B cell (primary cell): Measurements from ENCODE around the gene RREB1. TPM values are rescaled to one million over a fixed set of nuclear protein-coding genes. Genes with fewer than 3 reads are reported as not detected.
A peak's percentile ranks its signal among the peaks of the same experiment; 100 is the strongest.

Experiments
- ATAC-seq: fragments of 200-7000 bp; cut with Tn5 transposase; one replicate; pipeline ENCODE4 v1.10.0; 2021; ENCODE audit warnings: low read depth, mild to moderate bottlenecking, moderate number of reproducible peaks, moderate library complexity
- CTCF ChIA-PET: fragments of 350-600 bp; sonication (Branson Sonifier 250); formaldehyde crosslinking; loops from one replicate; lab custom pipeline; 2021; ENCODE audit warnings: antibody characterized with exemption, inconsistent platforms; lab: Charles Lee
- POLR2A ChIA-PET: fragments of 350-600 bp; sonication (Branson Sonifier 250); formaldehyde crosslinking; loops from one replicate; lab custom pipeline; 2021; ENCODE audit warnings: antibody characterized with exemption; lab: Charles Lee
- DNase-seq: peaks from one replicate; pipeline ENCODE4 v3.0.0; 2013
- H2AFZ ChIP-seq: 2 replicates; pipeline ENCODE4 v1.6.1; 2012; ENCODE audit warnings: mild to moderate bottlenecking, low read depth, low read length; ENCODE audit not compliant: insufficient read depth, poor library complexity, severe bottlenecking
- H3K27ac ChIP-seq, 2 donors: 1 replicate in 1 of 2; 2 replicates in 1 of 2; pipeline ENCODE4 v1.5.1; 2012 to 2013; ENCODE audit warnings: low read length in 2 of 2, mild to moderate bottlenecking in 2 of 2, moderate library complexity in 1 of 2
- H3K27me3 ChIP-seq, 4 experiments: fragments of 200-600 bp in 1 of 4; sonication (generic) in 1 of 4; replicated peaks in 1 of 4; 1 replicate in 2 of 4; 2 replicates in 2 of 4; pipeline versions ENCODE4 v1.6.1 to v1.7.0; 2013 to 2016; ENCODE audit warnings: low read length in 3 of 4, mild to moderate bottlenecking in 2 of 4, mixed read lengths in 1 of 4, moderate library complexity in 1 of 4; ENCODE audit not compliant: insufficient read depth in 4 of 4, control insufficient read depth in 3 of 4; ENCODE audit errors: control extremely low read depth in 1 of 4
- H3K36me3 ChIP-seq, 2 experiments: replicated peaks in 1 of 2; 1 replicate in 1 of 2; 2 replicates in 1 of 2; pipeline versions ENCODE4 v1.6.1 to v1.7.1; 2013; ENCODE audit warnings: low read length in 1 of 2; ENCODE audit not compliant: insufficient read depth in 2 of 2, control insufficient read depth in 1 of 2; ENCODE audit errors: control extremely low read depth in 1 of 2, extremely low read depth in 1 of 2
- H3K4me1 ChIP-seq, 2 donors: fragments of 200-600 bp in 1 of 2; sonication (generic) in 1 of 2; 1 replicate in 1 of 2; 2 replicates in 1 of 2; pipeline versions ENCODE4 v1.5.1 to v1.6.1; 2013 to 2017; ENCODE audit warnings: low read length in 2 of 2; ENCODE audit not compliant: control insufficient read depth in 2 of 2, insufficient read depth in 2 of 2
- H3K4me2 ChIP-seq: replicated peaks from 2 replicates; pipeline ENCODE3; 2012; ENCODE audit warnings: mild to moderate bottlenecking, low read depth, low read length; ENCODE audit not compliant: poor library complexity, severe bottlenecking
- H3K4me3 ChIP-seq, 5 experiments: fragments of 200-600 bp in 1 of 5; sonication (generic) in 1 of 5; 1 replicate in 3 of 5; 2 replicates in 2 of 5; pipeline versions ENCODE4 v1.5.1 to v1.7.0; 2011 to 2016; ENCODE audit warnings: low read length in 4 of 5, mild to moderate bottlenecking in 4 of 5, low read depth in 2 of 5, control low read depth in 1 of 5, moderate library complexity in 1 of 5; ENCODE audit not compliant: insufficient read depth in 1 of 5; ENCODE audit errors: control extremely low read depth in 1 of 5, extremely low read depth in 1 of 5
- H3K79me2 ChIP-seq: fragments of 200-600 bp; sonication (generic); one replicate; pipeline ENCODE4 v1.6.0; 2016; ENCODE audit warnings: low read length; ENCODE audit not compliant: control insufficient read depth, insufficient read depth
- H3K9ac ChIP-seq: fragments of 200-600 bp; sonication (generic); 2 replicates; pipeline ENCODE4 v1.6.1; 2017; ENCODE audit warnings: mild to moderate bottlenecking, low read length, moderate library complexity
- H3K9me3 ChIP-seq, 3 donors: one replicate each; pipeline versions ENCODE4 v1.6.1 to v1.7.1; 2013; ENCODE audit warnings: low read length in 2 of 3; ENCODE audit not compliant: control insufficient read depth in 2 of 3, insufficient read depth in 1 of 3; ENCODE audit errors: control extremely low read depth in 1 of 3
- H4K20me1 ChIP-seq: 2 replicates; pipeline ENCODE4 v1.6.0; 2012; ENCODE audit warnings: mild to moderate bottlenecking, low read length; ENCODE audit not compliant: insufficient read depth, control insufficient read depth, poor library complexity, severe bottlenecking
- H3K27ac Mint-ChIP-seq: one replicate; pipeline ENCODE4 v1.8.0; 2021; ENCODE audit warnings: mixed read lengths
- H3K27me3 Mint-ChIP-seq: one replicate; pipeline ENCODE4 v1.8.0; 2021; ENCODE audit warnings: mixed read lengths
- H3K4me1 Mint-ChIP-seq: one replicate; pipeline ENCODE4 v1.8.0; 2021; ENCODE audit warnings: mixed read lengths
- H3K4me3 Mint-ChIP-seq: one replicate; pipeline ENCODE4 v1.8.0; 2021; ENCODE audit warnings: mixed read lengths
- H3K9me3 Mint-ChIP-seq: one replicate; pipeline ENCODE4 v1.8.0; 2022; ENCODE audit warnings: mixed read lengths; ENCODE audit not compliant: insufficient read depth
- CTCF ChIP-seq: fragments of 200-600 bp; IDR thresholded peaks from one replicate; pipeline ENCODE4 v1.8.0; 2022; ENCODE audit warnings: antibody characterized with exemption, mild to moderate bottlenecking
- EZH2 ChIP-seq: IDR thresholded peaks from 2 replicates; pipeline ENCODE4 v1.6.1; 2012; ENCODE audit warnings: borderline replicate concordance, low read depth, mild to moderate bottlenecking, moderate library complexity, low read length; ENCODE audit not compliant: insufficient read depth, poor library complexity, severe bottlenecking
- WGBS: methylation state at CpG from one replicate; pipeline ENCODE4 v1.1.5; 2013; ENCODE audit warnings: missing lambda C conversion rate; ENCODE audit not compliant: insufficient coverage; 5-methylcytosine and 5-hydroxymethylcytosine counted together
- intact Hi-C: fragments of 100-400 bp; cut with micrococcal nuclease; formaldehyde crosslinking; loops from one replicate; pipeline ENCODE4 v1.10.0; 2022
- polyA plus RNA-seq: library from polyadenylated mRNA; depleted of rRNA; stranded (reverse); fragments of >200 nt; gene quantifications from 2 replicates; pipeline ENCODE4 v1.2.3, GENCODE V29; 2012
- total RNA-seq, 2 donors: library from RNA; stranded (reverse); fragments of 120-200 nt in 1 of 2; gene quantifications; 1 replicate in 1 of 2; 2 replicates in 1 of 2; pipeline versions ENCODE4 v1.2.3 to v1.2.4, GENCODE V29; 2013 to 2022

RREB1 gene
- total and polyA plus RNA-seq, 2 donors (not counting 1 experiment from before 2014, with no cell fraction given), result 10.4 to 58.6 TPM

GRCh38 chr6:7106215-7106751 is 1.5 kb upstream of the RREB1 start:
- Histone ChIP-seq H3K4me3 (peak overlapping the region in 4 of 5 experiments; percentile 78 to 98 (median 94)), H3K9ac (peak overlapping the region; percentile 96), H4K20me1 (no peaks in the 10 kb centered on the region), H3K4me2 (peak overlapping the region; percentile 80), H3K4me1 (peaks cover 12 to 17% of the 10 kb centered on the region in 2 donors), H3K27ac (peak overlapping the region; percentile 37 to 88), H3K27me3 (no peaks in the 10 kb centered on the region), H2AFZ (peak overlapping the region; percentile 94), H3K9me3 (no peaks in the 10 kb centered on the region), H3K36me3 (no peaks in the 10 kb centered on the region), H3K79me2 (peaks cover 45% of the 10 kb centered on the region)
- DNase-seq (no peak), ATAC-seq (no peak)
- WGBS, result 13% methylated on average over 5 of the region's 10 CpGs
- TF ChIP-seq EZH2, result no peak
- no peak for TF ChIP-seq CTCF
- H3K27me3 Mint-ChIP-seq, result no peaks in the 10 kb centered on the region
- intact Hi-C loops, result loop anchor here (1.0 to 5.0 kb wide), 4 partner anchors 19 to 82 kb away; no protein-coding TSS in a partner anchor
- H3K4me3 Mint-ChIP-seq, result peak overlapping the region; percentile 99
- H3K4me1 Mint-ChIP-seq, result peaks cover 23% of the 10 kb centered on the region
- H3K27ac Mint-ChIP-seq, result peak overlapping the region; percentile 89
- ChIA-PET CTCF (interaction anchor here (0.6 to 1.7 kb wide), 6 partner anchors 17 to 171 kb away, joined by 3 to 5 read pairs (median 3); no protein-coding TSS in a partner anchor), POLR2A (interaction anchor here (0.6 to 1.4 kb wide), 4 partner anchors 19 to 192 kb away, joined by 4 to 7 read pairs (median 6); no protein-coding TSS in a partner anchor)
- H3K9me3 Mint-ChIP-seq, result no peaks in the 10 kb centered on the region
